Vagina (tissue), 2 donors: Measurements from ENCODE around the gene ALDH16A1. TPM values are rescaled to one million over a fixed set of nuclear protein-coding genes. Genes with fewer than 3 reads are reported as not detected.

Experiments
- DNase-seq, 2 donors: peaks; one replicate each; pipeline ENCODE4 v3.0.0-alpha.2; 2017; ENCODE audit errors: extremely low spot score in 2 of 2
- H3K27ac ChIP-seq: fragments of 200-600 bp; sonication (generic); one replicate; pipeline ENCODE4 v1.5.1; 2019
- H3K27me3 ChIP-seq: fragments of 200-600 bp; sonication (generic); one replicate; pipeline ENCODE4 v1.5.1; 2019
- H3K36me3 ChIP-seq, 2 donors: fragments of 200-600 bp; sonication (generic); one replicate each; pipeline ENCODE4 v1.5.1; 2017 to 2019
- H3K4me1 ChIP-seq: fragments of 200-600 bp; sonication (generic); one replicate; pipeline ENCODE4 v1.5.1; 2019
- H3K4me3 ChIP-seq, 2 donors: fragments of 200-600 bp; sonication (generic); 1 replicate in 1 of 2; 2 replicates in 1 of 2; pipeline ENCODE4 v1.5.1; 2016 to 2019
- H3K9me3 ChIP-seq: fragments of 200-600 bp; sonication (generic); one replicate; pipeline ENCODE4 v1.5.1; 2019
- CTCF ChIP-seq, 3 experiments: fragments of 450-650 bp in 2 of 3; fragments of 200-600 bp in 1 of 3; sonication (generic) in 1 of 3; IDR thresholded peaks; one replicate each; pipeline ENCODE4 v1.5.1; 2017 to 2019; ENCODE audit warnings: antibody characterized with exemption in 3 of 3, mild to moderate bottlenecking in 2 of 3, moderate library complexity in 2 of 3
- POLR2A ChIP-seq, 2 donors: fragments of 450-650 bp; IDR thresholded peaks; one replicate each; pipeline ENCODE4 v1.6.1; 2017; ENCODE audit warnings: antibody characterized with exemption in 2 of 2, mild to moderate bottlenecking in 2 of 2, moderate library complexity in 2 of 2
- POLR2AphosphoS5 ChIP-seq, 2 donors: sonication (generic); formaldehyde crosslinking; IDR thresholded peaks; one replicate each; pipeline ENCODE4 v1.9.0; 2017; ENCODE audit warnings: antibody characterized with exemption in 2 of 2, mild to moderate bottlenecking in 2 of 2, low read depth in 1 of 2; ENCODE audit not compliant: insufficient read depth in 1 of 2
- intact Hi-C: fragments of 100-400 bp; cut with DNase I; formaldehyde crosslinking; loops from one replicate; pipeline ENCODE4 v1.15.1; 2023
- total RNA-seq: library from RNA; depleted of rRNA; stranded (reverse); fragments of >200 nt; gene quantifications from one replicate; pipeline ENCODE4 v1.2.3, GENCODE V29; 2016

ALDH16A1 gene
- total RNA-seq, 1 donor from 2014 or later = 29.5 TPM

- no peaks in the 10 kb centered on the region for H3K36me3 ChIP-seq
- H3K9me3 ChIP-seq = no peaks in the 10 kb centered on the region
- H3K4me1 ChIP-seq = peaks cover 30% of the 10 kb centered on the region
- TF ChIP-seq POLR2A (IDR thresholded peaks at IDR 0.05) (peak in 1 of 2 donors; percentile 32), POLR2AphosphoS5 (IDR thresholded peaks at IDR 0.05; ENCODE audit: insufficient read depth in 1 of 2, low read depth in 1 of 2) (peak; percentile 70 to 81), CTCF (IDR thresholded peaks at IDR 0.05) (peak; percentile 98 to 100 (median 99))
- H3K4me3 ChIP-seq = peak within 1 kb of the TSS; percentile 75 to 77
- no peak for DNase-seq
- no peaks in the 10 kb centered on the region for H3K27me3 ChIP-seq
- peak within 1 kb of the TSS; percentile 91 for H3K27ac ChIP-seq
- intact Hi-C loops = no loop called here
Observed at GRCh38 chr19:49473868-49474541, 21.0 kb downstream of the ALDH16A1 start, which contains the start of gene FLT3LG. TSS of gene FLT3LG (plus strand) at chr19:49474215. CDS start at chr19:49474640, 425 bp downstream.

- Histone ChIP-seq H3K27me3 (no peaks in the 10 kb centered on the region), H3K36me3 (no peaks in the 10 kb centered on the region), H3K4me1 (peaks cover 25% of the 10 kb centered on the region), H3K27ac (peak overlapping the region; percentile 91), H3K4me3 (peak overlapping the region; percentile 75 to 77), H3K9me3 (no peaks in the 10 kb centered on the region)
- intact Hi-C loops = no loop called here
- DNase-seq = no peak
- no peak for TF ChIP-seq POLR2AphosphoS5 (IDR thresholded peaks at IDR 0.05; ENCODE audit: insufficient read depth in 1 of 2, low read depth in 1 of 2)
- TF ChIP-seq POLR2A (IDR thresholded peaks at IDR 0.05) = no peak
- no peak for TF ChIP-seq CTCF (IDR thresholded peaks at IDR 0.05)
Observed at GRCh38 chr19:49474542-49474924, 21.5 kb downstream of the ALDH16A1 start.

GRCh38 chr19:49475191-49475917 lies 22.3 kb downstream of the ALDH16A1 start:
- H3K4me3 ChIP-seq = peak overlapping the region; percentile 75 to 77
- H3K27ac ChIP-seq = peak overlapping the region; percentile 91
- DNase-seq = no peak
- no peak for TF ChIP-seq POLR2AphosphoS5 (IDR thresholded peaks at IDR 0.05; ENCODE audit: insufficient read depth in 1 of 2, low read depth in 1 of 2)
- no peak for TF ChIP-seq CTCF (IDR thresholded peaks at IDR 0.05)
- TF ChIP-seq POLR2A (IDR thresholded peaks at IDR 0.05) = no peak
- intact Hi-C loops = no loop called here
- H3K36me3 ChIP-seq = no peaks in the 10 kb centered on the region
- peaks cover 22% of the 10 kb centered on the region for H3K4me1 ChIP-seq
- H3K27me3 ChIP-seq = no peaks in the 10 kb centered on the region
- H3K9me3 ChIP-seq = no peaks in the 10 kb centered on the region

- intact Hi-C loops = no loop called here
- Histone ChIP-seq H3K4me3 (no peak overlapping the region), H3K36me3 (no peaks in the 10 kb centered on the region), H3K27ac (peak overlapping the region; percentile 91), H3K27me3 (no peaks in the 10 kb centered on the region), H3K9me3 (no peaks in the 10 kb centered on the region), H3K4me1 (peaks cover 22% of the 10 kb centered on the region)
- DNase-seq = no peak
- TF ChIP-seq POLR2AphosphoS5 (IDR thresholded peaks at IDR 0.05; ENCODE audit: insufficient read depth in 1 of 2, low read depth in 1 of 2) = peak in 1 of 2 donors; percentile 20
- peak in 1 of 3 experiments; percentile 20 for TF ChIP-seq CTCF (IDR thresholded peaks at IDR 0.05)
- TF ChIP-seq POLR2A (IDR thresholded peaks at IDR 0.05) = no peak
Observed at GRCh38 chr19:49475995-49476880, 23.2 kb downstream of the ALDH16A1 start.
